Suppressor macrophage treated with lipopolysaccharide for 4 hours (primary cell): ENCODE data around the gene SAA1.
A peak's percentile ranks its signal among the peaks of the same experiment; 100 is the strongest.
"Not testable (repeated sequence)": the region's sequence is repeated elsewhere in the genome, so short reads cannot be mapped to it uniquely, and the experiment has no call there.

ENCODE experiments used
- DNase-seq: peaks from one replicate; pipeline ENCODE4 v3.0.0-alpha.2; 2020

The SAA1 gene

GRCh38 chr11:18265949-18266348, at the start of gene SAA1:
Gene SAA1 (plus strand): TSS chr11:18266264. CDS start chr11:18266888, 624 bp downstream.
- DNase-seq, result no peak

GRCh38 chr11:18221274-18221876, 44.7 kb upstream of the SAA1 start:
- no peak for DNase-seq

- DNase-seq, result no peak
These were observed 43.1 kb upstream of the SAA1 start for GRCh38 chr11:18222814-18223421.

GRCh38 chr11:18223591-18224387, 42.3 kb upstream of the SAA1 start:
- no peak for DNase-seq

- no peak for DNase-seq
These were observed 40.2 kb upstream of the SAA1 start for GRCh38 chr11:18225913-18226312.

- no peak for DNase-seq
These were observed 36.6 kb upstream of the SAA1 start for GRCh38 chr11:18229501-18229900.

GRCh38 chr11:18230859-18231258, 35.2 kb upstream of the SAA1 start:
- DNase-seq, result no peak

- DNase-seq, result no peak
These were observed 32.2 kb upstream of the SAA1 start for GRCh38 chr11:18233912-18234311.

GRCh38 chr11:18235394-18236334, 30.4 kb upstream of the SAA1 start:
- no peak for DNase-seq

GRCh38 chr11:18236664-18237356, 29.3 kb upstream of the SAA1 start, which contains the start of gene SAA4:
Gene SAA4 (minus strand): TSS chr11:18236802. CDS start chr11:18235926, 876 bp downstream.
- DNase-seq, result no peak

- DNase-seq, result no peak
These were observed 26.4 kb upstream of the SAA1 start for GRCh38 chr11:18239655-18240054.

GRCh38 chr11:18243783-18244362, 22.2 kb upstream of the SAA1 start:
- DNase-seq, result peak; percentile 87

- no peak for DNase-seq
These were observed 20.7 kb upstream of the SAA1 start for GRCh38 chr11:18245396-18245795.

GRCh38 chr11:18246379-18247190, 19.5 kb upstream of the SAA1 start:
- peak; percentile 60 for DNase-seq

- DNase-seq, result not testable (repeated sequence)
These were observed 18.9 kb upstream of the SAA1 start for GRCh38 chr11:18247191-18247581.

- DNase-seq, result peak; percentile 9
These were observed 17.5 kb upstream of the SAA1 start, which contains the start of gene SAA2 for GRCh38 chr11:18248561-18248960. Gene SAA2 (minus strand): TSS chr11:18248668. CDS start chr11:18248011, 657 bp downstream.

- no peak for DNase-seq
These were observed 12.8 kb upstream of the SAA1 start for GRCh38 chr11:18253233-18253632.

- DNase-seq, result no peak
These were observed 12.2 kb upstream of the SAA1 start for GRCh38 chr11:18253778-18254338.

GRCh38 chr11:18254781-18255361, 11.2 kb upstream of the SAA1 start:
- DNase-seq, result no peak

- no peak for DNase-seq
These were observed 6.8 kb upstream of the SAA1 start for GRCh38 chr11:18259259-18259658.
